NCI-H2227 treated with DMSO at 0.1 percent for 48 hours (cell line): ENCODE data around the gene VIP.
"Not testable (repeated sequence)": the region's sequence is repeated elsewhere in the genome, so short reads cannot be mapped to it uniquely, and the experiment has no call there.

Experiments used
- DNase-seq: peaks from one replicate; lab custom pipeline; 2025; lab: John Stamatoyannopoulos, UW

VIP gene

GRCh38 chr6:152750694-152751093 is at the start of gene VIP:
Gene VIP (plus strand): TSS chr6:152750797. CDS start chr6:152752178, 1,381 bp downstream.
- no peak for DNase-seq

GRCh38 chr6:152701081-152701862 is 49.3 kb upstream of the VIP start:
- DNase-seq: no peak

GRCh38 chr6:152701863-152702401 is 48.7 kb upstream of the VIP start:
- no peak for DNase-seq

GRCh38 chr6:152703750-152704149 is 46.8 kb upstream of the VIP start:
- not testable (repeated sequence) for DNase-seq

GRCh38 chr6:152705327-152705726 is 45.3 kb upstream of the VIP start:
- no peak for DNase-seq

- DNase-seq: no peak
Observed at GRCh38 chr6:152716322-152716721, 34.3 kb upstream of the VIP start.

GRCh38 chr6:152720974-152721373 is 29.6 kb upstream of the VIP start:
- DNase-seq: no peak

GRCh38 chr6:152721956-152722355 is 28.6 kb upstream of the VIP start:
- no peak for DNase-seq

GRCh38 chr6:152723398-152723797 is 27.2 kb upstream of the VIP start:
- no peak for DNase-seq

- no peak for DNase-seq
Observed at GRCh38 chr6:152726313-152726712, 24.3 kb upstream of the VIP start.

- DNase-seq: no peak
Observed at GRCh38 chr6:152727507-152727906, 23.1 kb upstream of the VIP start.

GRCh38 chr6:152734630-152735029 is 16.0 kb upstream of the VIP start:
- DNase-seq: no peak

- DNase-seq: no peak
Observed at GRCh38 chr6:152736687-152737273, 13.8 kb upstream of the VIP start.

GRCh38 chr6:152745509-152746171 is 5.0 kb upstream of the VIP start:
- DNase-seq: no peak

- no peak for DNase-seq
Observed at GRCh38 chr6:152746172-152746553, 4.4 kb upstream of the VIP start.

GRCh38 chr6:152748843-152749242 is 1.8 kb upstream of the VIP start:
- no peak for DNase-seq

GRCh38 chr6:152749336-152749735 is 1.3 kb upstream of the VIP start:
- DNase-seq: no peak

GRCh38 chr6:152765331-152765730 is 14.7 kb downstream of the VIP start:
- no peak for DNase-seq

- no peak for DNase-seq
Observed at GRCh38 chr6:152769159-152769558, 18.6 kb downstream of the VIP start.

GRCh38 chr6:152769993-152770392 is 19.4 kb downstream of the VIP start:
- DNase-seq: no peak

GRCh38 chr6:152771061-152771687 is 20.6 kb downstream of the VIP start:
- no peak for DNase-seq

- DNase-seq: no peak
Observed at GRCh38 chr6:152775428-152775827, 24.8 kb downstream of the VIP start.

GRCh38 chr6:152776833-152777232 is 26.2 kb downstream of the VIP start:
- DNase-seq: no peak
